GM12891 (cell line): ENCODE results near the gene ZC3H7A.

ENCODE experiments used
- DNase-seq: peaks from one replicate; pipeline ENCODE4 v3.0.0; 2011; ENCODE audit warnings: low spot score; ENCODE audit not compliant: insufficient read length
- FAIRE-seq: peaks from 2 replicates; lab custom pipeline; 2011; peaks lifted over from hg19 to GRCh38; lab: Jason Lieb, UNC
- PAX5 ChIP-seq: IDR thresholded peaks from 2 replicates; pipeline ENCODE4 v1.6.1; 2011; ENCODE audit warnings: low read length, moderate library complexity, mild to moderate bottlenecking; ENCODE audit not compliant: insufficient read depth, severe bottlenecking
- POLR2A ChIP-seq: IDR thresholded peaks from 2 replicates; pipeline ENCODE4 v1.6.1; 2011; ENCODE audit warnings: low read depth, low read length, control low read depth
- POLR2AphosphoS5 ChIP-seq: IDR thresholded peaks from 2 replicates; pipeline ENCODE4 v1.6.1; 2011; ENCODE audit warnings: low read depth, low read length, control low read depth
- POU2F2 ChIP-seq: IDR thresholded peaks from 2 replicates; pipeline ENCODE4 v1.6.1; 2011; ENCODE audit warnings: low read depth, mild to moderate bottlenecking, control low read depth, low read length, moderate library complexity
- SPI1 ChIP-seq: IDR thresholded peaks from 2 replicates; pipeline ENCODE4 v1.6.1; 2011; ENCODE audit warnings: low read depth, low read length, control low read depth
- TAF1 ChIP-seq: IDR thresholded peaks from 2 replicates; pipeline ENCODE4 v1.6.1; 2011; ENCODE audit warnings: low read depth, low read length, control low read depth

The ZC3H7A gene

GRCh38 chr16:11755022-11755760, 41.9 kb downstream of the ZC3H7A start:
- no peak for DNase-seq
- no peak for FAIRE-seq
- TF ChIP-seq PAX5 (no peak), POU2F2 (no peak), SPI1 (no peak), POLR2AphosphoS5 (no peak), TAF1 (no peak), POLR2A (no peak)

GRCh38 chr16:11752856-11753255, 44.2 kb downstream of the ZC3H7A start:
- DNase-seq = no peak

GRCh38 chr16:11750056-11750455, 47.0 kb downstream of the ZC3H7A start:
- TF ChIP-seq PAX5 = no peak
- 0 out of 2 replicates have a peak, but pooled peaks have one; percentile 30 for TF ChIP-seq POLR2A
- DNase-seq (no peak), FAIRE-seq (no peak)

More at GRCh38 chr16:11752856-11753255, 44.2 kb downstream of the ZC3H7A start:
- FAIRE-seq = no peak
- TF ChIP-seq SPI1 = no peak
- TF ChIP-seq TAF1 = no peak
- no peak for TF ChIP-seq POLR2A
- no peak for TF ChIP-seq POLR2AphosphoS5
- TF ChIP-seq POU2F2 = no peak
- no peak for TF ChIP-seq PAX5

GRCh38 chr16:11748404-11749254, 48.4 kb downstream of the ZC3H7A start:
- FAIRE-seq = no peak
- TF ChIP-seq POLR2AphosphoS5 (no peak), SPI1 (no peak), PAX5 (no peak), POU2F2 (no peak), POLR2A (no peak), TAF1 (no peak)
- no peak for DNase-seq

- no peak for FAIRE-seq
- no peak for TF ChIP-seq TAF1
- TF ChIP-seq POLR2A = no peak
Observed at GRCh38 chr16:11747949-11748403, 49.1 kb downstream of the ZC3H7A start.

DNA sequence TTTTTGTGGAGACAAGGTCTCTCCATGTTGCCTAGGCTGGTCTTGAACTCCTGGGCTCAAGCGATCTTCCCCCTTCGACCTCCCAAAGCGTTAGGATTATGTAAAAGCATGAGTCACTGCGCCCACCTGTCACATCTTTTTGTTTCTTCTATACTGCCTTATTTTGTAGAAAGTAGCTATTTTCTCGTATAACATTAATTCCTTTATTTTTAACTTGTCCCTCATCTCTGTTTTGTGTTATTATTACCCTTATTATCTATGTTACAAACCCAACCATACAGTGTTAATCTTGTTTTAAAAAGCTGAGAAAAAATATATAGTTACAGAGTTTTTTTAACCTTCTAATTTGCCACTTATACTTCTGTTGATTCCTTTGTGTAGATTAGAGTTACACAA, 53.0 kb downstream of the ZC3H7A start:
- TF ChIP-seq TAF1 (no peak), SPI1 (no peak), POLR2AphosphoS5 (no peak), POLR2A (no peak), POU2F2 (no peak)
- FAIRE-seq = no peak

More at GRCh38 chr16:11747949-11748403, 49.1 kb downstream of the ZC3H7A start:
- no peak for DNase-seq

DNA sequence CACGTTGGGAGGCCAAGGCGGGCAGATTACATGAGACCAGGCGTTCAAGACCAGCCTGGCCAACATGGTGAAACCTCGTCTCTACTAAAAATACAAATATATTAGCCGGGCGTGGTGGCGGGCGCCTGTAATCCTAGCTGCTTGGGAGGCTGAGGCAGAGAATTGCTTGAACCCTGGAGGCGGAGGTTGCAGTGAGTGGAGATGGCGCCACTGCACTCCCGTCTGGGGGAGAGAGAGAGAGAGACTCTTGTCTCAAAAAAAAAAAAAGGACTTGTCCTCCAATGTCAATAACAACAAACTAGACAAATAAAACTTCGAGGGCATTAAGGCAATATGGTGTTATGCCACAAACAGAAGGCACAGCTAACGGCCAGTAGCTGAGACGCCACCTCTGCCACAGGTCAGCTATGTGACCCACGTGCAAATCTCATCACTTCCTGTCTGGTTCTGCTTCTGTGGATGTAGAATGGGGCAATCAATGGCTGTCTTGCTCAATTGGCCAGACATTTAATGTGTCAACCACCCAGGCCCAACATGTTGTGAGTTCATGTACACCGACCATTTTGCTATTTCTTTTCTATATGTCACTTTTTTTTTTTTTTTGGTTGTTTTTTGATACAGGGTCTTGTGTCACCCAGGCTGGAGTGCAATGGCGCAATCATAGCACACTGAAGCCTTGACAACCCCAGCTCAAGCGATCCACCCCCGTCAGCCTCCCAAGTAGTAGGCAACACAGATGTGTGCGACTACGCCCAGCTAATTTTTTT, 53.6 kb downstream of the ZC3H7A start:
- FAIRE-seq (peak; percentile 59), DNase-seq (no peak)
- TF ChIP-seq POLR2A (0 out of 2 replicates have a peak, but pooled peaks have one; percentile 27), TAF1 (no peak), POLR2AphosphoS5 (no peak), POU2F2 (no peak), SPI1 (peak; percentile 59), PAX5 (no peak)

More for the DNA sequence above, 53.0 kb downstream of the ZC3H7A start:
- no peak for DNase-seq

DNA sequence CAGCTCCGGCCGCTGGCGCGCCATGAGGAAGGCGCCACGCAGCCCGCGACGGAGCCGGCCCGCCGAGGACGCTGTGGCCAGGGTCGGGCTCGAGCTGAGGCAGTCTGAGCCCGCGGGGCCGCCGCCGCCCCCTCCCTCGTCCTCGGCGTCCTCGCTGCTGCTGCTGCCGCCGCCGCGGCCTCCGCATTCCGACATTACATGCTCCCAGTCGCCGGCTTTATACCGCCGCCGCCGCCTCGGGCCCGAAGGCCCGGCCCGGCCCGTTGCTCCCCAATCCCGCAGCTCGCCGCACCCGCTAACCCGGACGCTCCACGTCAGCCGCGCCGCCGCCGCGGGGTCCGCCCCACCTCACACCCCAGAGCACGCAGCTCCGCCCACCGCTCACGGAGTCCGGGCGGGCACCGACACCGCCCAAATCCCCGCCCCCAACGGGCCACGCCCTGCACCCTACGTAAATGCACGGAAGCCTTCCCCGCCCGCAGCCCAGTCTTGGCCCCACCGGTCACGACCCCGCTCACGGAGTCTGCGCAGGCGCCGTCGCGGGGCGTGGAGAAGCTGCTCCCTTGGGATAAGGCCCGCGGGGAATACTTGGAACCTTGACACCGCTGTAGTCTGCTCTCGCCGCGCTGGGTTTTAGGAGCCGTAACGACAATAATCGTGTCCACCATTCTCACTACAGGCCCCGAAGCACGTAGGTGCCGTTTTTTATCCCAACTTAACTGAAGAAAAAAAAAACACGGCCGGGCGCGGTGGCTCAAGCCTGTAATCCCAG, 54.3 kb downstream of the ZC3H7A start, which contains the start of gene TXNDC11:
TXNDC11 (minus strand) TSS at position 322 of the 772 bp plus-strand sequence; CDS start at position 195, 127 bp downstream.
- TF ChIP-seq PAX5 (peak; percentile 37), TAF1 (peak; percentile 51; the same call in 1 of the 2 replicates), POLR2AphosphoS5 (peak; percentile 84), SPI1 (no peak), POU2F2 (peak; percentile 13), POLR2A (peak; percentile 86)
- DNase-seq = peak; percentile 85
- FAIRE-seq = peak; percentile 98
